Subcutaneous abdominal adipose tissue (tissue), 5 donors: ENCODE measurements around the gene SLC9A7.

Experiments used
- H3K27ac ChIP-seq: one replicate; pipeline ENCODE4 v1.7.0; 2013; ENCODE audit warnings: low read depth, mild to moderate bottlenecking, inconsistent platforms, low read length, moderate library complexity
- H3K27me3 ChIP-seq, 5 donors: one replicate each; pipeline ENCODE4 v1.7.0; 2013; ENCODE audit warnings: low read length in 5 of 5, inconsistent platforms in 1 of 5; ENCODE audit not compliant: control insufficient read depth in 5 of 5, insufficient read depth in 4 of 5
- H3K36me3 ChIP-seq, 5 donors: one replicate each; pipeline ENCODE4 v1.7.0; 2013; ENCODE audit warnings: low read length in 5 of 5; ENCODE audit not compliant: control insufficient read depth in 5 of 5, insufficient read depth in 5 of 5
- H3K4me1 ChIP-seq, 5 donors: one replicate each; pipeline ENCODE4 v1.7.0; 2013; ENCODE audit warnings: low read length in 5 of 5, mild to moderate bottlenecking in 3 of 5, moderate library complexity in 1 of 5; ENCODE audit not compliant: control insufficient read depth in 5 of 5, insufficient read depth in 5 of 5
- H3K4me3 ChIP-seq, 5 donors: one replicate each; pipeline ENCODE4 v1.7.0; 2013; ENCODE audit warnings: low read length in 5 of 5, low read depth in 1 of 5
- H3K9ac ChIP-seq, 5 donors: one replicate each; pipeline ENCODE4 v1.7.0; 2013; ENCODE audit warnings: low read length in 5 of 5, mild to moderate bottlenecking in 4 of 5, moderate library complexity in 3 of 5
- H3K9me3 ChIP-seq, 5 donors: one replicate each; pipeline ENCODE4 v1.7.0; 2013; ENCODE audit warnings: low read length in 5 of 5; ENCODE audit not compliant: control insufficient read depth in 5 of 5
- donor health status: healthy.
- donor health status: healthy.
- donor health status: healthy.
- donor health status: healthy.
- donor health status: healthy.

SLC9A7 gene

GRCh38 chrX:46624090-46624786, 134.7 kb downstream of the SLC9A7 start:
- H3K27me3 ChIP-seq, result peaks cover 0 to 9% (median 3%) of the 10 kb centered on the region in 5 donors
- H3K9me3 ChIP-seq, result peaks cover 0 to 3% (median 2%) of the 10 kb centered on the region in 5 donors
- H3K4me3 ChIP-seq, result no peak overlapping the region
- peaks cover 4 to 34% (median 21%) of the 10 kb centered on the region in 5 donors for H3K4me1 ChIP-seq
- H3K9ac ChIP-seq, result no peak overlapping the region
- H3K27ac ChIP-seq, result no peak overlapping the region
- H3K36me3 ChIP-seq, result no peaks in the 10 kb centered on the region

DNA sequence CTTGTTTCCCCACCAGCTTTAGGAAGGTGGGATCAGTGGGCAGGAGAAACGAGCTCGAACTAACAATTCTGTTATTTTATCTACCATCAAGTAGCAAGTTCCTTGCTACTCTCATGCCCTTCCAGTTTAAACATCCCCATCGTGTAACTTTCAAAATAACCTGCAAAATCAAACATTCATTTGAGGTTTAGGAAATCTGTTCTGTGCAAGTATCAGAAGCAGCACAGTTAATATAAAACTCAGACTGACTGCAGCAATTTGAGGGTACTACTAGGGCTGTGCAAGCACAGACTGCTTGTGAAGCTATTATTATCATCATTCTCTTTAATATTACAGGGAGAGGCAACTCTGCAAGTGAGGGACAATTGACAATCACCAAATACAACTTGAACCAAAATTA, 137.3 kb downstream of the SLC9A7 start:
- Histone ChIP-seq H3K4me3 (no peak overlapping the region), H3K27me3 (peaks cover 0 to 4% (median 2%) of the 10 kb centered on the region in 5 donors), H3K27ac (no peak overlapping the region), H3K36me3 (no peaks in the 10 kb centered on the region), H3K4me1 (peaks cover 0 to 9% (median 0%) of the 10 kb centered on the region in 5 donors), H3K9me3 (peaks cover 2 to 13% (median 8%) of the 10 kb centered on the region in 5 donors), H3K9ac (no peak overlapping the region)

DNA sequence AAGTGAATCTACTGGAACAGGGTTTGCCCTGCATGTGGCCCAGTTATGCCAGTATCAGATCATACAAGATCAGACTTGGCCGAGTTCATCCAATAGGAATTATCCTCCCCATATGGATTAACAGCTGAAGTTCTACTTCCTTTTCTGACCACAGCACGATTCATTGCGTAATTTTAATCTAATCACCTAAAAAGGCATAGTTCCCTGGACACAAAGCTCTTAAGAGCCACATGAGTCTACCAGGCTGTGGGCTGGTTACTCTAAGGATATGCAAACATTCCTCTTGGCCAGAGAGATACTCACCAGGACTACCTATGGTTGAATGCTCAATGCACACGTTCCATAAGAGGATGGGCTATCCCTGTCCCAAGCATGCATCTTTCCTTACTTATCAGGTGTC, 138.4 kb downstream of the SLC9A7 start:
- Histone ChIP-seq H3K27me3 (peaks cover 0 to 4% (median 2%) of the 10 kb centered on the region in 5 donors), H3K4me3 (no peak overlapping the region), H3K9ac (no peak overlapping the region), H3K36me3 (no peaks in the 10 kb centered on the region), H3K4me1 (peaks cover 0 to 6% (median 0%) of the 10 kb centered on the region in 5 donors), H3K27ac (no peak overlapping the region), H3K9me3 (peaks cover 2 to 13% (median 8%) of the 10 kb centered on the region in 5 donors)

DNA sequence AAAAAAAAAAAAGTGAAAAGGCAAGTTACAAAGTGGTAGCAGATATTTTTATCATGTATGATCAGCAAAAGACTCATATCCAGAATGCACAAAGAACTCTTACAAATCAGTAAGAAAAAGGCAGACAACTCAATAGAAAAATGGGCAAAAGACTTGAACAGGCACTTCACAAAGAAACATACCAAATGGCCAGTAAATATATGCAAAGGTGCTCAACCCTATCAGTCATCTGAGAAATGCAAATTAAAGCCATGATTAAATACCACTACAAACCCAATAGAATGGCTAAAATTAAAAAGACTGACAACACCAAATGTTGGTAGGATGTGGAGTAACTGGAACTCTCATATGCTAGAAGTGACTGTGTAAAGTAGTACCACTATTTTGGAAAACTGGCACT, 140.0 kb downstream of the SLC9A7 start:
- H3K36me3 ChIP-seq, result no peaks in the 10 kb centered on the region
- no peak overlapping the region for H3K4me3 ChIP-seq
- H3K9me3 ChIP-seq, result peaks cover 2 to 13% (median 8%) of the 10 kb centered on the region in 5 donors
- H3K9ac ChIP-seq, result no peak overlapping the region
- no peak overlapping the region for H3K27ac ChIP-seq
- H3K27me3 ChIP-seq, result peaks cover 0 to 5% (median 2%) of the 10 kb centered on the region in 5 donors
- peaks cover 0 to 6% (median 0%) of the 10 kb centered on the region in 5 donors for H3K4me1 ChIP-seq

DNA sequence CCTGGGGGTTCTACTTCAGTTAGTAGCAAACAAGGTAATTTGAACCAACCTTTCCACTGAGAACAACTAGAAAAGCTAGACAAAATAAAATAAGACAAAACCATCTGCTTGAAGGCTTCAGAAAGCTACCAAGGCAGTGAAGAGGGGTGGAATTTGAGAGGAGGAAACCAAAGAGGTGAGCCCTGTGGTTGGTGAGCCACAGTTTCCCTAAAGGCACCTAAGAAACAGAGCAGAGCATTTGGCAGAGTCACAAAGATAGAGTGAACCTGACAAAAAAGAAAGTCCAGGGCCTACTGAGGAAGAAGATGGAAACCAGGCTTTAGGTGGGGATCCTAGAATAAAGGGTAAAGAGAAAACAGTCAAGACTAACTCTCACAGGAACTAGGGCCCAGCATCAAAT, 141.0 kb downstream of the SLC9A7 start:
- Histone ChIP-seq H3K27me3 (peaks cover 0 to 3% (median 0%) of the 10 kb centered on the region in 5 donors), H3K9me3 (peaks cover 2 to 13% (median 8%) of the 10 kb centered on the region in 5 donors), H3K9ac (no peak overlapping the region), H3K4me1 (peaks cover 0 to 2% (median 0%) of the 10 kb centered on the region in 5 donors), H3K27ac (no peak overlapping the region), H3K4me3 (no peak overlapping the region), H3K36me3 (no peaks in the 10 kb centered on the region)

- peaks cover 0 to 11% (median 0%) of the 10 kb centered on the region in 5 donors for H3K27me3 ChIP-seq
- no peaks in the 10 kb centered on the region for H3K9me3 ChIP-seq
- no peak overlapping the region for H3K4me3 ChIP-seq
- H3K4me1 ChIP-seq, result peaks cover 0 to 6% (median 2%) of the 10 kb centered on the region in 5 donors
- H3K9ac ChIP-seq, result no peak overlapping the region
- no peaks in the 10 kb centered on the region for H3K36me3 ChIP-seq
- H3K27ac ChIP-seq, result no peak overlapping the region
These were observed 147.1 kb downstream of the SLC9A7 start for GRCh38 chrX:46611658-46612362.

DNA sequence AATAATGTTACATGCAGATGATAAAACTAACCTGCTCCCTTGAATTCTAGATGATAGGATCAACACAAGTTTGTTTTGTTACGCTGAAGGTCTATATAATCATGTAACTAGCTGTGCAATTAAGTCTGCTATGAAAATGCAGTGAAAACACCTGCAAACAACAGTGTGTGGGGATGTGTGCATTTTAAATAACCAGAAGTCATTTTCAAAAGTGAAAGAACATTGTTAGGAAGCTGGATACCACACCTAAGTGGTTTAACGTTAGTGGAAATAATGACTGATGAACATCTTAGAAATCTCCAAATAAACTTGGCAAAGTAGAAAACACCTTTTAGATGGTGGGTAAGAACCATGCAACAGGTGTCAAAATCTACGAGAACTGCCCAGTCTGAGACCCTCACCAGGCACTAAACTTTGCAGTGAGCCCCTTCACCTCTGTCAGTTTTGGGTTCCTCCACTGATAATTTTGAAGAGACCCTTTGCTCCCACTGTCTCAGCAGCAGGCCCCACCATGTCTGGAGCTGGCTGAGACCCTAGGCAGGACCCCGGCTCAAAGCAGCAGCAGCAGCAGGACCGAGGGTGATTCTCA, 148.8 kb downstream of the SLC9A7 start:
- H3K9ac ChIP-seq, result no peak overlapping the region
- H3K27ac ChIP-seq, result no peak overlapping the region
- H3K4me1 ChIP-seq, result peaks cover 0 to 6% (median 3%) of the 10 kb centered on the region in 5 donors
- no peaks in the 10 kb centered on the region for H3K36me3 ChIP-seq
- no peaks in the 10 kb centered on the region for H3K9me3 ChIP-seq
- H3K4me3 ChIP-seq, result no peak overlapping the region
- H3K27me3 ChIP-seq, result peaks cover 0 to 11% (median 0%) of the 10 kb centered on the region in 5 donors

- Histone ChIP-seq H3K36me3 (no peaks in the 10 kb centered on the region), H3K4me3 (no peak overlapping the region), H3K27ac (no peak overlapping the region), H3K4me1 (peaks cover 0 to 6% (median 3%) of the 10 kb centered on the region in 5 donors), H3K9ac (no peak overlapping the region), H3K27me3 (peaks cover 0 to 8% (median 0%) of the 10 kb centered on the region in 5 donors), H3K9me3 (no peaks in the 10 kb centered on the region)
These were observed 151.0 kb downstream of the SLC9A7 start for GRCh38 chrX:46607916-46608315.

- no peak overlapping the region for H3K9ac ChIP-seq
- H3K27ac ChIP-seq, result no peak overlapping the region
- no peaks in the 10 kb centered on the region for H3K36me3 ChIP-seq
- H3K4me1 ChIP-seq, result peaks cover 0 to 3% (median 0%) of the 10 kb centered on the region in 5 donors
- H3K4me3 ChIP-seq, result no peak overlapping the region
- peaks cover 0 to 6% (median 2%) of the 10 kb centered on the region in 5 donors for H3K27me3 ChIP-seq
- no peaks in the 10 kb centered on the region for H3K9me3 ChIP-seq
These were observed 156.3 kb downstream of the SLC9A7 start for GRCh38 chrX:46602468-46603102.
